Activated naive CD8-positive, alpha-beta T cell treated with anti-CD3 and anti-CD28 coated beads, Interleukin-2, amount 10 ng/mL, durations not matched to agents 7 days and 5 days (primary cell): ENCODE data around the gene ARHGAP22. TPM values are rescaled to one million over a fixed set of nuclear protein-coding genes. Genes with fewer than 3 reads are reported as not detected.

ENCODE experiments used
- ATAC-seq: fragments of 150-1000 bp; cut with Tn5 transposase; one replicate; pipeline ENCODE4 v1.10.0; 2021; ENCODE audit warnings: low read depth, moderate library complexity
- POLR2A ChIA-PET: fragments of 350-600 bp; sonication (Branson Sonifier 250); formaldehyde crosslinking; loops from one replicate; lab custom pipeline; 2021; ENCODE audit warnings: antibody characterized with exemption; lab: Charles Lee
- DNase-seq: peaks from one replicate; pipeline ENCODE4 v3.0.0; 2021
- H3K27ac Mint-ChIP-seq: one replicate; pipeline ENCODE4 v1.8.0; 2022; ENCODE audit warnings: mild to moderate bottlenecking, mixed read lengths
- H3K27me3 Mint-ChIP-seq: one replicate; pipeline ENCODE4 v1.8.0; 2022; ENCODE audit warnings: mild to moderate bottlenecking, moderate library complexity, mixed read lengths
- H3K36me3 Mint-ChIP-seq: one replicate; pipeline ENCODE4 v1.8.0; 2021; ENCODE audit warnings: mild to moderate bottlenecking, mixed read lengths
- H3K4me1 Mint-ChIP-seq: one replicate; pipeline ENCODE4 v1.8.0; 2021; ENCODE audit warnings: mixed read lengths
- H3K4me3 Mint-ChIP-seq: one replicate; pipeline ENCODE4 v1.8.0; 2022; ENCODE audit warnings: mild to moderate bottlenecking, moderate library complexity, mixed read lengths
- H3K9me3 Mint-ChIP-seq: one replicate; pipeline ENCODE4 v1.8.0; 2021; ENCODE audit warnings: mixed read lengths
- total RNA-seq, 2 experiments: library from RNA; stranded (reverse); gene quantifications; one replicate each; pipeline ENCODE4 v1.2.3, GENCODE V29; 2021

ARHGAP22 gene
- total RNA-seq, 2 experiments from 2014 or later = 0.26 to 0.30 TPM

DNA sequence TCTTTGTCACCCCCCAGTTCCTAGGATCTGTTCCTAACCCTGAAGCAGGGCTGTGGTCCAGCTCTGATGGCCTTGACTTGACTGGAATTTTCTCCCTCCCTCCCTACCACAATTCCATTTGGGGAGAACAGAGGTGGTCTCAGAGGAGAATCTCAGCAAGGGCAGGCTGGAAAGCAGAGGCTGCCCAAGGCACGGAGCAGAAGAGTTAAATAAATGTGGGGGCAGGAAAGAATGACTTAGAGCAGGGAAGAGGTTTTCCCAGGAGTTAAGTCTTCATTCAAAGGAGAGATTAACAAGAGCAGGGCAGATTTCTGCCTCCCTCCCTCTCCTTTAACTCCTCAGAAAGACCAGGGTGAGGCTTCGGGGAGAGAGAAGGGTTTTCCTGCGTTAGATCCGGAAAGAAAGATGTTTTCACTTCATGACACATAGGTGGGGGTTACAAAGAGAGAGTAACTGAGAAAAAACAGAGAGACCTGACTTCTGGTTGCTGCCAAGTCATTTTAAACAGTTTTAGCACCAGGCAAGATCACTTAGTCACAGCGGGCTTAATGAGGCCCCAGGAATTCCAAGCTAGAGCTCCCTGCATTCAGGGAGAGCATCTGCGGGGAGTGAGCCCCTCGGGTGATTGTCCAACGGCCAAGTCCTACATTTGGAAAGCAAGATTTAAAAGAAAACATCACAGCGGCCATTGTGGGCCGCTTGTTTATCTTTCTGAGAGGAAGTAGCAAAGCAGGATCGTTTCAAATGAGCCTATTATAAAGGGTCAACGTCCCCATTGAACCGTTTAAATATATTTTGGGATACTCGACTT lies 78.7 kb downstream of the ARHGAP22 start:
- DNase-seq (no peak), ATAC-seq (no peak)
- no peaks in the 10 kb centered on the region for H3K36me3 Mint-ChIP-seq
- H3K4me3 Mint-ChIP-seq = no peak overlapping the region
- H3K9me3 Mint-ChIP-seq = peaks cover 6% of the 10 kb centered on the region
- no peak overlapping the region for H3K27ac Mint-ChIP-seq
- H3K27me3 Mint-ChIP-seq = peaks cover 70% of the 10 kb centered on the region
- POLR2A ChIA-PET = no interaction called here
- peaks cover 1% of the 10 kb centered on the region for H3K4me1 Mint-ChIP-seq

DNA sequence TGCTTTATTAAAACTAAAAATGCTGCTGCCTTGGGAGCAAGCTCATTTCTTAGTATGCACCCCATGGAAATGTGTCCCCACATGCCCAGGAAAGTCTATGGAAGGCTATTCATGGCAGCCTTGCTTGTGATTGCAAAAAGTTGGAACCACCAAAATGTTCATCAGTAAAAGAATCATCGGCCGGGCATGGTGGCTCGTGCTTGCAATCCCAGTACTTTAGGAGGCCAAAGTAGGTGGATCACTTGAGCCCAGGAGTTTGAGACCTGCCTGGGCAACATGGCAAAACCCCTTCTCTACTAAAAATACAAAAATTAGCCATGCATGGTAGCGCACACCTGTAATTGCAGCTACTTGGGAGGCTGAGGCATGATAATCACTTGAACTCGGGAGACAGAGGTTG lies 79.8 kb downstream of the ARHGAP22 start:
- peaks cover 77% of the 10 kb centered on the region for H3K27me3 Mint-ChIP-seq
- H3K27ac Mint-ChIP-seq = no peak overlapping the region
- ATAC-seq = no peak

DNA sequence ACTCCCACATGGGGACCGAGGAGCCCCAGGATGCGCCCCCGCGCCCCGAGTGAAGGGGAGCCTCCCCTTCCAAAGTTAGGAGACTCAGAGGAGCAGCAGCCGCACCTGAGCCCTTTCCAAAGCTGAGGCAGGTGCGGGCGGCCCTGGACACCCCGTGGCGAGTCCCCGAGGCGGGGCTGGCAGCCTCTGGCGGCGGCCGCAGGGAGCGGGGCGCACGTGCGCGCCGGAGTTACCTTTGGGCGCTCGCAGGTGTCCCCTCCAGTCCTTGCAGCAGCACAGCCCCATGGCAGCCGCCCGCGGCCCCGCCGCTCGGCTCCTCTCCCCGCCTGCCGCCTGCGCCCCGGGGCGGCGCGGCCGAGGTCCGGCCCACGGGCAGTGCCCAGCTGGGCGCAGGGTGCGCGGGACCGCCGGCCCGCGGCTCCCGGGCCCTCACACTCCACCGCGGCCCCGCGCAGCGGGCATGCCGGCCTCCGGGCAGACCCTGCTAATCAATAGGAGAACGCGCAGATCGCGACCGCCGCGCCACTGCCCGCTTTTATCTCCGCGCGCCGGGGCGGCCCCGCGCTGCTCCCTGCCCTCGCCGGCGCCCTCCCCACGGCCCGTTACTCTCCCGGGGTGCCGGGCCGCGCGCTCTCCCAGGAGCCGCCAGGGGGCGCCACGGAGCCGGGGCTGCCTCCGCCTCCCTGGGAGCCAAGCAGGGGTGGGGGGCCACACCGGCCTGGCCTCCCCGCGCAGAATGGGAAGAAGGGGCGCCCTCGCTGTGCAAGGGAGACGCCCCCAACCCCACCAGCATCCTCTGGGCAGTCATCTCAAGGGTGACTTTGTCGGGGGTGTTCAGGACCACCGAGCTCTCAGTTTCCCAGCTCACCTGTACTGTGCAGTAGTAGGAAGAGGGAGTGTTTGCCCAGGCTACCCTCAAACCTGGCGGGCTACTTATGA lies 80.8 kb downstream of the ARHGAP22 start:
- peaks cover 12% of the 10 kb centered on the region for H3K4me1 Mint-ChIP-seq

More for the DNA sequence above, 79.8 kb downstream of the ARHGAP22 start:
- POLR2A ChIA-PET = no interaction called here
- no peak for DNase-seq
- H3K9me3 Mint-ChIP-seq = peaks cover 6% of the 10 kb centered on the region
- no peaks in the 10 kb centered on the region for H3K36me3 Mint-ChIP-seq
- H3K4me3 Mint-ChIP-seq = no peak overlapping the region
- H3K4me1 Mint-ChIP-seq = peaks cover 3% of the 10 kb centered on the region

GRCh38 chr10:48523212-48523819 lies 81.6 kb downstream of the ARHGAP22 start:
- Mint-ChIP-seq H3K27ac (no peak overlapping the region), H3K4me1 (peaks cover 19% of the 10 kb centered on the region), H3K36me3 (no peaks in the 10 kb centered on the region), H3K9me3 (peaks cover 4% of the 10 kb centered on the region), H3K4me3 (no peak overlapping the region), H3K27me3 (peaks cover 66% of the 10 kb centered on the region)
- POLR2A ChIA-PET = no interaction called here
- DNase-seq = no peak
- no peak for ATAC-seq

More for the DNA sequence above, 80.8 kb downstream of the ARHGAP22 start:
- DNase-seq (peak; percentile 41), ATAC-seq (peak; percentile 53)
- H3K27me3 Mint-ChIP-seq = peaks cover 72% of the 10 kb centered on the region
- no peak overlapping the region for H3K27ac Mint-ChIP-seq
- POLR2A ChIA-PET = no interaction called here
- peaks cover 6% of the 10 kb centered on the region for H3K9me3 Mint-ChIP-seq
- H3K36me3 Mint-ChIP-seq = no peaks in the 10 kb centered on the region
- H3K4me3 Mint-ChIP-seq = no peak overlapping the region

DNA sequence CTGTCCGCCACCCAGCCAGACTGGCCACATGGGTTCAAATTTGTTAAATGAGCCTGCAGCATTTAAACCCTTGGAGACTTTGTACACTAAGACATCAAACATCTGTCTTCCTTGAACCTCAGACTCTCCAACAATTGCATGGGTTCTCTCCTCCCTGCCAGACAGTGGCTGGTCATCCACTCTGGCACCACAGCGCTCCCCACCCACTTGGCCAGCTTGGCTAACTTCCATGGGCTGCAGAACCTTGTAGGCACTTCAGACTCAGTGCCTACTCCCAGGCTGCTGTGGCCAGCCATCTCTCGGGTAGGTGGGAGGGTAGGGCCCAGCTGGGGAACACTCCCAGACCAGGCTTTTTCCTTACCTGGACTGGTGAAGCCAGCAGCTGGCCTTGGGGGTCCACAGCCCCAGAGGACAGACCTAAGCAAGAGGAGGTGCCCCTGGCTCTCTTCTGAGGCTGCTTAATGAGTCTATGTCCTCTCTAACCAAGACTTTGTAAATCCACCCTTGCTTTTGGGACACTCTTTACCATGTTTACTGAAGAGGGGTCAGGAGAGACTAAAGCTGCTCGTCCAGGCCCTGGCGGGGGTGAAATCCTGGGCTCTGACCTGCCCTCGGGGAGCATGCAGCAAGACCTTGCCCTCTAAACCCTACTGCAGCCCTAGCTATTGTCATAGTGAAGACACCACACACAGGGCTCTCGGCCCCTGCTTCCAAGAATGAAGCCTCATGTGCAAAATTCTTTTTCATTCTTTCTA lies 82.7 kb downstream of the ARHGAP22 start:
- peaks cover 26% of the 10 kb centered on the region for H3K4me1 Mint-ChIP-seq
- H3K27me3 Mint-ChIP-seq = peaks cover 62% of the 10 kb centered on the region
- POLR2A ChIA-PET = no interaction called here

GRCh38 chr10:48520594-48520993 lies 84.3 kb downstream of the ARHGAP22 start:
- Mint-ChIP-seq H3K9me3 (no peaks in the 10 kb centered on the region), H3K27me3 (peaks cover 54% of the 10 kb centered on the region), H3K36me3 (no peaks in the 10 kb centered on the region), H3K4me1 (peaks cover 26% of the 10 kb centered on the region), H3K4me3 (no peak overlapping the region), H3K27ac (no peak overlapping the region)
- DNase-seq (no peak), ATAC-seq (no peak)
- POLR2A ChIA-PET = no interaction called here

More for the DNA sequence above, 82.7 kb downstream of the ARHGAP22 start:
- Mint-ChIP-seq H3K27ac (no peak overlapping the region), H3K4me3 (no peak overlapping the region), H3K36me3 (no peaks in the 10 kb centered on the region), H3K9me3 (peaks cover 4% of the 10 kb centered on the region)
- DNase-seq (no peak), ATAC-seq (no peak)

DNA sequence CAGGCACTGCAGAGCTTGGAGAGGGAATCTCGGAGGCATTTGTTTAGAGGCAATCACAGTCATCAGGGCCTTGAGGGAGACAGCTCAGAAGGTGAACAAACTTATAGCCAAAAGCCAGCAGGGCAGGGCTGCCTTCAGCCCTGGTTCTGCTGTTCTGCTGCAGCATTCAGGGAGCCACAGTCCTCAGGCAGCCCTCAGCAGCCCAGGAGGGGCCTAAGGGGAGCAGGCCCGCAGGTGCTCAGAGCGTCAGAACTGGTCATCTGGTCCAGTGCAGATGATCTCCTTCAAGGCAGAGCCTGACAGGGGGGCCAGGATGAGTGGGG lies 84.7 kb downstream of the ARHGAP22 start:
- H3K4me1 Mint-ChIP-seq = peaks cover 26% of the 10 kb centered on the region
- DNase-seq = no peak
- H3K4me3 Mint-ChIP-seq = no peak overlapping the region
- ATAC-seq = no peak
- H3K27me3 Mint-ChIP-seq = peaks cover 50% of the 10 kb centered on the region
- POLR2A ChIA-PET = no interaction called here
- peaks cover 2% of the 10 kb centered on the region for H3K9me3 Mint-ChIP-seq
- H3K27ac Mint-ChIP-seq = no peak overlapping the region
- no peaks in the 10 kb centered on the region for H3K36me3 Mint-ChIP-seq

DNA sequence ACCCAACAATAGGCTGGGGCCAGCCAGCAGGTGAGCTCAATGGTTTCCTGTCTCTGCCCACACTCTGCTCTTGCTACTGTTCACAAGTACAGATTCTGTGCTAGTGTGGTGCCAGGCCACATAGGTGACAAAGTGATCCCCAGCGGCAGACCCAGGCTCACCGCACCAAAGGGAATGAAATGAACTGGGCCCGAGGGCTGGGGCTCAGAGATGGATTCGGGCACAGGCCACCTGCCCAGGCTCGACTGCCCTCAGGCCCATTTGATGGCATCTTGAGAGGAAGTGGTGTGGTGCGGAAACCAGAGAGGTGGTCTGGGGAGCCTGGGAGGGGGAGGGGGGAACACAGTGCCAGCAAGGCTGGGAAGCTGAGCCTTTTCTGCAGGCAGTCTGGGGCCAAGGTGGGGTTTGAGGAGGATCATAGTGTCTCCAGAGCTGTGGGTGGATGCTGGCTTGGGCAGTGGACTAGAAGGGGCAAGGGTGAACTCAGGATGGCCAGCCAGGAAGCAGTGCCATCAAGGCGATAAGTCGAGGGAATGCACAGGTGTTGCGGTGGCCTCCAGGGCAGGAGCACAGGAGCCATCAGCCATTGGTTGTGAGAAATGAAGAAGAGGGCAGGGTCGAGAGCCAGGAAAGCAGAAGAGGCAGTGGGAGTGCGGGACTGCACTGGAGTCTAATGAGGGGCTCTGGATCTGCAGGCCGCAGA lies 85.2 kb downstream of the ARHGAP22 start:
- POLR2A ChIA-PET = no interaction called here
- Mint-ChIP-seq H3K9me3 (peaks cover 2% of the 10 kb centered on the region), H3K27me3 (peaks cover 44% of the 10 kb centered on the region), H3K36me3 (no peaks in the 10 kb centered on the region), H3K4me3 (peak overlapping the region; percentile 18), H3K4me1 (peaks cover 26% of the 10 kb centered on the region), H3K27ac (no peak overlapping the region)
- no peak for DNase-seq
- ATAC-seq = peak; percentile 65

DNA sequence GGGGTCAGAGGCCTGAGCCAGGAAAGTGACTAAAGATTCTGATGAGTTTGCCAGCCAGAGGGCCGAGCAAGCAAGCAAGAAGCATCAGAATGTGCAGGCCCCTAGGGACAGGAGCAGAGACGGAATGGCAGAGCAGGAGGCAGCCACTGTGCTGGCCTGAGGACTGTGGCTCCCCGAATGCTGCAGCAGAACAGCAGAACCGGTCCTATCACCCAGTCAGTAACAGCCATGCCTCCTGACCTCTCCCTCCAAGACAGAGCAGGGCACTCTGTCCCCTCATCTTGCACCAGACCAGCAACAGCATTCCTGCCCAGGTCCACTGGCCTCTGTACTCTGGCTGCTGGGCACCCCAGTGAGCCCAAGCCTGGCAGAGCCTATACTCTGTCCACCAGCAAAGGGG lies 85.9 kb downstream of the ARHGAP22 start:
- no peak overlapping the region for H3K27ac Mint-ChIP-seq
- H3K27me3 Mint-ChIP-seq = peaks cover 42% of the 10 kb centered on the region
- H3K4me1 Mint-ChIP-seq = peaks cover 26% of the 10 kb centered on the region
- POLR2A ChIA-PET = no interaction called here
- H3K4me3 Mint-ChIP-seq = no peak overlapping the region
- H3K9me3 Mint-ChIP-seq = peaks cover 2% of the 10 kb centered on the region
- no peak for DNase-seq
- no peaks in the 10 kb centered on the region for H3K36me3 Mint-ChIP-seq
- ATAC-seq = no peak

DNA sequence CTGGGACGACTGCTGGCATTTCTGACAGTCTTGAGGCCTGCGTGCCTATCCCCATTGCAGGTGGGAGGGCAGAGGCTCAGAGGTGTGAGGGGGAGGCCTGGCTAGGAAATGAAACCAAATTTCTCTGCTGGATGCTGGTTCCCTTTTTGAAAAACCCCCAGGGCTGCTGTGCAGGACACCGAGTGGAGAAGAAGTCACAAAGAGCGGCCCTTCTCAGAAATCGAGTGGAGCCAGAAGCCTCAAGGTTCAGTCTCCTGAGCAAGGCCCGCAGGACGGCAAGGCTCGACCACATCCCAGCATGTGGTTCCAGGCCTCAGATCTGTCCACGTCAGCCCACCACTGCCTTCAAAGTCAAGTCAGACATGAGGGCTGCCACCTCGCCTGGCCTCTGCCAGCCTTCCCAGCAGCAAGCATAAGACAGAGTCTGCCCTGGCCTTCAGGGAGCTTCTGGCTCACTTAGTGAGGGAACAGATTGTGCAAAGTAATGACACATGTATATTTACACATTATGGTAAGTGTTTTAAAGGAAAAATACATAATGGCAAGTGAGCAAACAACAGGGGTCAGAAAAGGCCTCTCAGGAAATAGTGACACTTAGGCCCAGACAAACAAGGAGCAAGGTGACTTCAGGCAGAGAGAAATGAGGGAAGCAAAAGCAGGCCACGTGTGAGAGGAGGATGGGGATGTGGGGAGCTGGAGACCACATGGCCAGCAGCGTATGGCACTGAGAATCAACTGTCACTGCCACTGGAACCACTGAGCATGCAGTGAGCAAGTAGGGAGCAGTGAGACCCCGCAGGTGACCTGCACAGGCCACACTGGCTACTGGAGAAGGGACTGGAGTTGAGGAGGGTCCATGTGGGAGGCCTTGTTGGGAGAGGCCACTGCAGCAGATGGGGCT lies 86.7 kb downstream of the ARHGAP22 start:
- peak overlapping the region; percentile 15 for H3K27ac Mint-ChIP-seq
- H3K4me3 Mint-ChIP-seq = peak overlapping the region; percentile 17
- peaks cover 4% of the 10 kb centered on the region for H3K9me3 Mint-ChIP-seq
- peaks cover 45% of the 10 kb centered on the region for H3K27me3 Mint-ChIP-seq
- POLR2A ChIA-PET = no interaction called here
- DNase-seq (no peak), ATAC-seq (no peak)
- H3K36me3 Mint-ChIP-seq = no peaks in the 10 kb centered on the region
- peaks cover 26% of the 10 kb centered on the region for H3K4me1 Mint-ChIP-seq

DNA sequence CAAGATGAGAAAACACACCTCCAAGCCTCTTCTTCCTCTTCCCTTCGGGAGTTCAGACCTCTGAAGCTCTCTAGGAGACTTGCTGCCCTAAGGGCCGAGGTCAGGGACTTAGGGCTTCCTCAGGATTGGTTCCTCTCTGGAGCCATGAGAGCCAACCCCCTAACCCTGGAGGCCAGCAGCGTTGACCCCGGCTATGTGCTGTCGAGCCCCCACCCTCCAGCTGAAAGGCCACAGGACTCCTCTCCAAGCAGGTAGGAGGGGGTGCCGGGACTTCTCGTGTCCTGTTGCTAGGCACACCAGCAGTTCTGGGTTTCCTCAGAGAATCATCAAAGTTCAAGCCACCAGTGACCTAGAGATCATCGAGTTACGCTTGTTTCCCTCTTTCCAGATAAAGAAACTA lies 87.4 kb downstream of the ARHGAP22 start:
- POLR2A ChIA-PET = no interaction called here
- Mint-ChIP-seq H3K27ac (peak overlapping the region; percentile 15), H3K9me3 (peaks cover 4% of the 10 kb centered on the region), H3K27me3 (peaks cover 44% of the 10 kb centered on the region), H3K36me3 (no peaks in the 10 kb centered on the region), H3K4me1 (peaks cover 25% of the 10 kb centered on the region), H3K4me3 (no peak overlapping the region)
- DNase-seq = no peak
- ATAC-seq = no peak

DNA sequence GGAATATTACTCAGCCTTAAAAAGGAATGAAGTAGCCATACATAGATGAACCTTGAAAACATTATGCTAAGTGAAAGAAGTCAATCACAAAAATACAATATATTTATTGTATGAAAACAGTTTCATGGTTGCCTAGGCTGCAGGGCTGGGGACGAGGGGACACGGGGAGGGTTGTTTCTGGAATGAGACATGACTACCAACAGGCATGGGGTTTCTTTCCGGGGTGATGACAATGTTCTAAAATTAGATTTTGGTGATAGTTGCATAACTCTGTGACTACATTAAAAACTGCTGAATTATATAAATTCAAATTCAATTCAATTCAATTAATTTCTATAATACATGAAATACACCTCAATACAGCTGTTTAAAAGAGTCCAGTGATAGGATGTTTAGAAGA lies 88.0 kb downstream of the ARHGAP22 start:
- ATAC-seq (no peak), DNase-seq (no peak)
- Mint-ChIP-seq H3K27ac (no peak overlapping the region), H3K27me3 (peaks cover 39% of the 10 kb centered on the region), H3K36me3 (no peaks in the 10 kb centered on the region), H3K4me3 (no peak overlapping the region), H3K4me1 (peaks cover 25% of the 10 kb centered on the region), H3K9me3 (peaks cover 4% of the 10 kb centered on the region)
- POLR2A ChIA-PET = no interaction called here
